ENCODE measurements around the gene GMDS. TPM values are rescaled to one million over a fixed set of nuclear protein-coding genes. Genes with fewer than 3 reads are reported as not detected.

The GMDS gene
- total RNA-seq, 1 experiment from 2014 or later, result 23.6 TPM

GRCh38 chr6:1574083-1574761, 671.2 kb downstream of the GMDS start:
- no peak for DNase-seq (ENCODE audit: low spot score)
